C4-2B (cell line): Measurements from ENCODE around the gene KCNA10.

Experiments used
- ZFX ChIP-seq: fragments of 450-650 bp; IDR thresholded peaks from 2 replicates; pipeline ENCODE4 v1.6.1; 2017
- TF ChIP-seq, protein P1 (sequence below): fragments of 450-650 bp; conservative IDR thresholded peaks from 2 replicates; pipeline ENCODE4 v1.5.1; 2017; ENCODE audit warnings: mild to moderate bottlenecking

DNA sequence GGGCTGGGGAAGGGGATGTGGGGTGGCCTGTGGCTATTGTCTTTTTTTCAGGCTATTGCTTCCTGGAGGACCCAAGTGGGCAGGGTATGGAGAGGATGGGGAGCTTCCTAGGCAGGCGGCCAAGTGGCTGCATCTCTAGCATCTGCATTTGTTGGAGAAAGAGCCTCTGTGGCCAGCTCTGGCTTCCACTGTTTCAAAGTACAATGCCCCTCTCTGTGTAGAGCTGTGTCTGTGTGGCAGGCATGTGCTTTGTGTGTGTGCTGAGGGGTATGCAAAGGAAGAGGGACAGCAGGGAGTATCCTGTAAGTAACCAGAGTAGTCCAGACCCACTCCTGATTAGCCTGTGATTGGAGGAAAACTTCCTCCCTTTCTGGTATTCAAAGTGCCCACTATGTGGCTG, 46.6 kb upstream of the KCNA10 start:
- TF ChIP-seq, protein P1, sequence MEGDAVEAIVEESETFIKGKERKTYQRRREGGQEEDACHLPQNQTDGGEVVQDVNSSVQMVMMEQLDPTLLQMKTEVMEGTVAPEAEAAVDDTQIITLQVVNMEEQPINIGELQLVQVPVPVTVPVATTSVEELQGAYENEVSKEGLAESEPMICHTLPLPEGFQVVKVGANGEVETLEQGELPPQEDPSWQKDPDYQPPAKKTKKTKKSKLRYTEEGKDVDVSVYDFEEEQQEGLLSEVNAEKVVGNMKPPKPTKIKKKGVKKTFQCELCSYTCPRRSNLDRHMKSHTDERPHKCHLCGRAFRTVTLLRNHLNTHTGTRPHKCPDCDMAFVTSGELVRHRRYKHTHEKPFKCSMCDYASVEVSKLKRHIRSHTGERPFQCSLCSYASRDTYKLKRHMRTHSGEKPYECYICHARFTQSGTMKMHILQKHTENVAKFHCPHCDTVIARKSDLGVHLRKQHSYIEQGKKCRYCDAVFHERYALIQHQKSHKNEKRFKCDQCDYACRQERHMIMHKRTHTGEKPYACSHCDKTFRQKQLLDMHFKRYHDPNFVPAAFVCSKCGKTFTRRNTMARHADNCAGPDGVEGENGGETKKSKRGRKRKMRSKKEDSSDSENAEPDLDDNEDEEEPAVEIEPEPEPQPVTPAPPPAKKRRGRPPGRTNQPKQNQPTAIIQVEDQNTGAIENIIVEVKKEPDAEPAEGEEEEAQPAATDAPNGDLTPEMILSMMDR, result no peak
- TF ChIP-seq ZFX, result no peak
